Body of pancreas (tissue), 4 donors: ENCODE data around the gene TCFL5.

Source experiments
- CTCF ChIP-seq, 7 experiments: fragments of 450-650 bp in 4 of 7; fragments of 200-600 bp in 3 of 7; sonication (generic) in 3 of 7; IDR thresholded peaks; one replicate each; pipeline ENCODE4 v1.5.1; 2016 to 2019; ENCODE audit warnings: antibody characterized with exemption in 7 of 7
- POLR2A ChIP-seq, 3 donors: fragments of 450-650 bp; IDR thresholded peaks; one replicate each; pipeline ENCODE4 v1.6.1; 2016; ENCODE audit warnings: antibody characterized with exemption in 3 of 3, mild to moderate bottlenecking in 2 of 3

GRCh38 chr20:62890444-62890843 is 28.8 kb upstream of the TCFL5 start:
- TF ChIP-seq CTCF (IDR thresholded peaks at IDR 0.05) (no peak), POLR2A (IDR thresholded peaks at IDR 0.05) (no peak)
